Gastroesophageal sphincter (tissue), 3 donors: ENCODE measurements around the gene HOXB2.

ENCODE experiments used
- CTCF ChIP-seq, 4 experiments: fragments of 200-600 bp in 2 of 4; fragments of 450-650 bp in 2 of 4; sonication (generic) in 1 of 4; IDR thresholded peaks; one replicate each; pipeline ENCODE4 v1.5.1; 2017 to 2019; ENCODE audit warnings: antibody characterized with exemption in 4 of 4, mild to moderate bottlenecking in 2 of 4, moderate library complexity in 2 of 4
- EP300 ChIP-seq: sonication (generic); formaldehyde crosslinking; IDR thresholded peaks from one replicate; pipeline ENCODE4 v1.6.1; 2017; ENCODE audit warnings: antibody characterized with exemption, mild to moderate bottlenecking
- POLR2AphosphoS5 ChIP-seq: sonication (generic); formaldehyde crosslinking; IDR thresholded peaks from one replicate; pipeline ENCODE4 v1.6.1; 2017; ENCODE audit warnings: antibody characterized with exemption

DNA sequence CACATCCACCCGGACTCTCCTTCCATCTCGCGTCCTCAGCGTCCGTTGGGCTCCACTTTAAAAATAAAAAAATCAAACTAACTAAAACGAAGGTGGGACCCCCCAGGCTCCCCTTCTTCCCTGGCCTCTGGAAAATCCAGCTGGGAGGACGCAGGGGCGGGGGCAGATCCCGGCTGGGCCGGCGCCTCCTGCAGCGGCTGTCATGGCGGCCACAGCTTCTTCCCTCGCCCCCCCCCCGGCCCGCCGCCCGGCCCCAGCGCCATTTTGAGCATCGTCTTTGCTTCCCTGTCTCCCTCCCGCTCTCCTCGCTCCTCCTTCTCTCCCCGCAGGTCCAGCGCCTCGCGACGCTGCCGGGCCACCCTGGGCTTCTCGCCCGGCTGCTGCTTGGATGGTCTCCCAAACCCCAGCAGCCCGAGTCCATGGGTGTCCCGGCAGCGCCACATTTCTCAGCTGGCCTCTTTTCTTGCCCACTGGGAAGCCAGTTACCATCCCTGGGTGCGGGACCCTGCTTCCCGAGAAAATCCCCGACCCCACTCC, 3.3 kb downstream of the HOXB2 start:
- no peak for TF ChIP-seq CTCF (IDR thresholded peaks at IDR 0.05)
- no peak for TF ChIP-seq EP300
- peak; percentile 70 for TF ChIP-seq POLR2AphosphoS5
